Skeletal muscle tissue (tissue), 4 donors: ENCODE results near the gene LDAF1. TPM values are rescaled to one million over a fixed set of nuclear protein-coding genes. Genes with fewer than 3 reads are reported as not detected.
"Not testable (repeated sequence)": the region's sequence is repeated elsewhere in the genome, so short reads cannot be mapped to it uniquely, and the experiment has no call there.

Experiments
- H3K27ac ChIP-seq: one replicate; pipeline ENCODE4 v1.7.0; 2013; ENCODE audit warnings: mild to moderate bottlenecking, low read depth, low read length, inconsistent platforms
- H3K27me3 ChIP-seq, 3 donors: one replicate each; pipeline ENCODE4 v1.7.0; 2013; ENCODE audit warnings: low read length in 3 of 3; ENCODE audit not compliant: control insufficient read depth in 3 of 3, insufficient read depth in 3 of 3
- H3K36me3 ChIP-seq, 3 donors: one replicate each; pipeline ENCODE4 v1.7.0; 2013; ENCODE audit warnings: low read length in 3 of 3; ENCODE audit not compliant: control insufficient read depth in 3 of 3, insufficient read depth in 3 of 3
- H3K4me1 ChIP-seq, 3 donors: one replicate each; pipeline ENCODE4 v1.7.0; 2013; ENCODE audit warnings: low read length in 3 of 3, mild to moderate bottlenecking in 3 of 3; ENCODE audit not compliant: control insufficient read depth in 3 of 3, insufficient read depth in 3 of 3
- H3K4me3 ChIP-seq, 3 donors: one replicate each; pipeline ENCODE4 v1.7.0; 2013; ENCODE audit warnings: low read length in 3 of 3
- H3K9ac ChIP-seq, 3 donors: one replicate each; pipeline ENCODE4 v1.7.0; 2013; ENCODE audit warnings: low read length in 3 of 3, mild to moderate bottlenecking in 3 of 3, moderate library complexity in 2 of 3, low read depth in 1 of 3
- H3K9me3 ChIP-seq, 3 donors: one replicate each; pipeline ENCODE4 v1.7.0; 2013; ENCODE audit warnings: low read length in 3 of 3; ENCODE audit not compliant: control insufficient read depth in 3 of 3
- total RNA-seq: library from RNA; depleted of rRNA; stranded (reverse); fragments of >200 nt; gene quantifications from one replicate; pipeline ENCODE4 v1.2.3, GENCODE V29; 2014
- donor health status: Osteomylitis.

The LDAF1 gene
- total RNA-seq, 1 donor from 2014 or later: 90.8 TPM

- no peak overlapping the region for H3K27ac ChIP-seq
- H3K9me3 ChIP-seq: no peaks in the 10 kb centered on the region
- H3K4me3 ChIP-seq: peak overlapping the region; percentile 44 to 50 (median 45)
- peaks cover 38 to 61% (median 54%) of the 10 kb centered on the region in 3 donors for H3K4me1 ChIP-seq
- no peaks in the 10 kb centered on the region for H3K27me3 ChIP-seq
- peaks cover 7 to 19% (median 14%) of the 10 kb centered on the region in 3 donors for H3K36me3 ChIP-seq
- H3K9ac ChIP-seq: peak overlapping the region in 1 of 3 donors; percentile 41
Observed at GRCh38 chr16:21161211-21161610, 2.7 kb downstream of the LDAF1 start.

DNA sequence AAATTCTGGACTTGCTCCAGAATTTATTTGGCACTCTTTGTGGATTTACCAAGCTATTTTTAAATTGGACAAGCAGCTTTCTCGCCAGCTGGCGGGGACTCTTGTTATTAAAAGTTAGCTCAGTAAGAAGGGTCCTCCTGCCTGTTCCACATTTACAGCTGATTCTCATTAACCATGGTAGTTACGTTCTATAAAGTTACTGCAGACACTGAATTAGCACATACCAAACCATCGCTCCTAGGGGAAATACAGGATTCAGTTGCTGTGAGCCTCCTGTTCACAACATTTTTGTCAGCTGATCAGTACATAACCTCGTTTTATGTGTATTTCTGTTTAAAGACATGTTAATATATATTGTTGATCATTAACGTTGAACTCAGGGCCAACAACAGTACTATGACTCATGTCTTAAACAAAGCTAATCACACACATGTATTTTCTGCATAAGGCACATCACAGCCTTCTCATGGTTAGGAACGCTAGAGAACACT is 4.2 kb downstream of the LDAF1 start:
- Histone ChIP-seq H3K4me3 (peak overlapping the region; percentile 15 to 57 (median 34)), H3K9me3 (no peaks in the 10 kb centered on the region), H3K27me3 (no peaks in the 10 kb centered on the region), H3K36me3 (peaks cover 17 to 33% (median 26%) of the 10 kb centered on the region in 3 donors), H3K4me1 (peaks cover 43 to 56% (median 48%) of the 10 kb centered on the region in 3 donors), H3K27ac (peak overlapping the region; percentile 71), H3K9ac (peak overlapping the region; percentile 1 to 54 (median 25))

DNA sequence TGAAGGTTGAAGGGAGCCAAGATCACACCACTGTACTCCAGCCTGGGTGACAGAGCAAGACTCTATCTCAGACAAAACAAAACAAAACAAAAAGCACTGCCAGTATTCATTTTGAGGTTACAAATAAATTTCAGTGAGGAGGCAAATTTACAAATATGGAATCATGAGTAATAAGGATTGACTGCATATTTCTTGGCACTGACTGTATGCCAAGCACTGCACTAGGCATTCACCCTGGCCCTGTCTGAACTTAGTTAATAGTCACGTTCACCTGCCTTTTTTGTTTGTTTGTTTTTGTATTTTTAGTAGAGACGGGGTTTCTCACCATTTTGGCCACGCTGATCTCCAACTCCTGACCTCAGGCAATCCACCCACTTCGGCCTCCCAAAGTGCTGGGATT is 5.1 kb downstream of the LDAF1 start:
- peak overlapping the region in 1 of 3 donors; percentile 9 for H3K9ac ChIP-seq
- peaks cover 17 to 33% (median 26%) of the 10 kb centered on the region in 3 donors for H3K36me3 ChIP-seq
- no peaks in the 10 kb centered on the region for H3K27me3 ChIP-seq
- H3K4me3 ChIP-seq: no peak overlapping the region
- H3K9me3 ChIP-seq: no peaks in the 10 kb centered on the region
- H3K4me1 ChIP-seq: peaks cover 37 to 50% (median 42%) of the 10 kb centered on the region in 3 donors
- peak overlapping the region; percentile 71 for H3K27ac ChIP-seq

DNA sequence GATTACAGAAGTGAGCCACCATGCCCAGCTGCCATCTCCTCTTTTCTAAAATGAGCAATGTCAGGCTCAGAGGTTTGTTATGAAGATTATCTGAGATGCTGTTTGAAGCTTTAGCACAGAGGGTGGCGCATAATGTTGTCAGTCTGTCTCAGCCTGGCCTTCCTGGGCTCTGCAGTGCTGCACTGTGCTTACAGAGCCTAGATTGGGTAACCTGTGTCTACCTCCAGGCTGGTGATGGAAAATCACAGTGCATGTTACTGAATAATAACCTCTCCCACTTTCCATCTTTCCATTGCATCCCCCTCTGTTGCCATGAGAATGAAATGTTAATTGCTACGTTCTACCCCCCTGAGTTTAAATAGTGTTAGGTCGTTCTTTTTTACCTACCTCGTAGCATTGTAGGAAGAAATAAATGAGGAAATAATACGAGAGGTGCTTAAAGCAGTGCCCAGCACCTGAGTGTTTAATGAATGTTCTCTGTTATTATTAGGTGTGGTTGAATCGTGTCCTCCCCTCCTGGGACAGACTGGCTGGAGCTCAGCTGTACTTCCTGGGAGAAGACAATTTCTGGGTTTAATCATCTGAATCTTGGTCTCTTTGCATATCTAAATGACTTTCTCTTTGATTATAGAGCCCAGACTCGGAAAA is 6.2 kb downstream of the LDAF1 start:
- Histone ChIP-seq H3K27ac (no peak overlapping the region), H3K4me1 (peaks cover 37 to 44% (median 43%) of the 10 kb centered on the region in 3 donors), H3K4me3 (no peak overlapping the region), H3K9ac (no peak overlapping the region), H3K9me3 (no peaks in the 10 kb centered on the region), H3K36me3 (peaks cover 17 to 40% (median 29%) of the 10 kb centered on the region in 3 donors), H3K27me3 (no peaks in the 10 kb centered on the region)

GRCh38 chr16:21166561-21166961 is 8.1 kb downstream of the LDAF1 start:
- Histone ChIP-seq H3K36me3 (peaks cover 31 to 56% (median 45%) of the 10 kb centered on the region in 3 donors), H3K4me3 (no peak overlapping the region), H3K9ac (no peak overlapping the region), H3K27me3 (no peaks in the 10 kb centered on the region), H3K4me1 (peaks cover 21 to 38% (median 28%) of the 10 kb centered on the region in 3 donors), H3K27ac (no peak overlapping the region), H3K9me3 (no peaks in the 10 kb centered on the region)

DNA sequence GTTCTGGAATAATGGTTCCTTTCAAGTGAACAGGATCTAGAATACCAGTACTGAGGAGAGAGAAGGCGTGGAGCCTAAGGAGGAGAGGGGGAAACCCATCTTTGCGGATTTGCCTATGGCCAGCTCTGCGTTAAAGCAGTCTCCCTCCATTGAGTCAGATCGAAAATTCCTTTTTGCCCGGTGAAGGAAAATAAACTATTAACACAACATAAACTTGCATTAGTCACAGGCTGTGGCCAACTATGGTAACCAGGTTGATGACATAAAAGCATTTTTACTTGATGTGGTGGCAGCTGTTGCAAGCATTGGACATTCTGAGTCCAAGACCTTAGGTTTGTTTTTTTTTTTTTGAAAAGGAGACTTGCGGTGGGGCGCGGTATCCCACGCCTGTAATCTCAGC is 8.9 kb downstream of the LDAF1 start:
- Histone ChIP-seq H3K9ac (no peak overlapping the region), H3K9me3 (no peaks in the 10 kb centered on the region), H3K27ac (no peak overlapping the region), H3K4me1 (peaks cover 17 to 35% (median 23%) of the 10 kb centered on the region in 3 donors), H3K36me3 (peaks cover 34 to 61% (median 52%) of the 10 kb centered on the region in 3 donors), H3K27me3 (no peaks in the 10 kb centered on the region), H3K4me3 (no peak overlapping the region)

DNA sequence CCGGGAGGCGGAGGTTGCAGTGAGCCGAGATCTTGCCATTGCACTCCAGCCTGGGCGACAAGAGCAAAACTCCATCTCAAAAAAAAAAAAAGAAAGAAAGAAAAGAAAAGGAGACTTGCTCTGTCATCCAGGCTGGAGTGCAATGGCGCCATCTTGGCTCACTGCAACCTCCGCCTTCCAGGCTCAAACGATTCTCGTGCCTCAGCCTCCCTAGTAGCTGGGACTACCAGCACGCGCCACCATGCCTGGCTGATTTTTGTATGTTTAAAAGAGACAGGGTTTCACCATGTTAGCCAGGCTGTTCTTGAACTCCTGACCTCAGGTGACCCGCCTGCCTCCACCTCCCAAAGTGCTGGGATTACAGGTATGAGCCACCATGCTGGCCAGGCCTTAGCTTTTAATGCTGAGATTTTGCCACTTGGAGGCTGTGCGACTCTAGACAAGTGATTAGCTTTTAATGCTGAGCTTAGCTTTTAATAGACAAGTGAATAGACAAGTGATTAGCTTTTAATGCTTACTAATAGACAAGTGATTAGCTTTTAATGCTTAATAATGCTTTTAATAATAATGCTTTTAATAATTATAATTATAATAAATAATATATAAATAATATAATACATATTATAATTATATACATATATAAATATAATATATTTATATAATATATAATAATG is 9.6 kb downstream of the LDAF1 start:
- H3K27ac ChIP-seq: no peak overlapping the region
- no peak overlapping the region for H3K4me3 ChIP-seq
- no peaks in the 10 kb centered on the region for H3K9me3 ChIP-seq
- no peak overlapping the region for H3K9ac ChIP-seq
- peaks cover 12 to 30% (median 17%) of the 10 kb centered on the region in 3 donors for H3K4me1 ChIP-seq
- peaks cover 37 to 68% (median 59%) of the 10 kb centered on the region in 3 donors for H3K36me3 ChIP-seq
- no peaks in the 10 kb centered on the region for H3K27me3 ChIP-seq

GRCh38 chr16:21169249-21169981 is 10.9 kb downstream of the LDAF1 start:
- H3K4me1 ChIP-seq: peaks cover 2 to 16% (median 4%) of the 10 kb centered on the region in 3 donors
- H3K9ac ChIP-seq: no peak overlapping the region
- H3K27me3 ChIP-seq: no peaks in the 10 kb centered on the region
- H3K27ac ChIP-seq: no peak overlapping the region
- H3K36me3 ChIP-seq: peaks cover 43 to 71% (median 65%) of the 10 kb centered on the region in 3 donors
- H3K4me3 ChIP-seq: no peak overlapping the region
- no peaks in the 10 kb centered on the region for H3K9me3 ChIP-seq

DNA sequence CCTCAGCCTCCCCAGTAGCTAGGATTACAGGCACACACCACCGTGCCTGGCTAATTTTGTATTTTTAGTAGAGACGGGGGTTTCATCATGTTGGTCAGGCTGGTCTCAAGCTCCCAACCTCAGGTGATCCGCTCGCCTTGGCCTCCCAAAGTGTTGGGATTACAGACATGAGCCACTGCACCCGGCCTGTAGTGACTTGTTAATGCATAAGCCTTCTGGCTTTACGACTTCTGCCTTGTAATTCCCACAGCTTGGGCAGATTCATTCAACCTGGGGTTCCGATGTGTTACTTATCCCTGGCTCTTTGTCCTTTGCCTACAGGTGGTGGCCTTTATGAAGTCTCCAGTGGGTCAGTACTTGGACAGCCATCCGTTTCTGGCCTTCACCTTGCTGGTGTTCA is 11.6 kb downstream of the LDAF1 start:
- not testable (repeated sequence) for H3K9me3 ChIP-seq, H3K27me3 ChIP-seq, H3K4me3 ChIP-seq, H3K27ac ChIP-seq, H3K9ac ChIP-seq
- peaks cover 0 to 15% (median 0%) of the 10 kb centered on the region in 3 donors for H3K4me1 ChIP-seq
- H3K36me3 ChIP-seq: peaks cover 48 to 72% (median 65%) of the 10 kb centered on the region in 3 donors
